NCI-H2196 (cell line): Measurements from ENCODE around the gene FAM118B.
"Not testable (repeated sequence)": the region's sequence is repeated elsewhere in the genome, so short reads cannot be mapped to it uniquely, and the experiment has no call there.

Experiments
- DNase-seq: peaks from one replicate; lab custom pipeline; 2025; ENCODE audit not compliant: unreplicated experiment; lab: John Stamatoyannopoulos, UW

The FAM118B gene

GRCh38 chr11:126308771-126309170 lies 97.2 kb downstream of the FAM118B start:
- not testable (repeated sequence) for DNase-seq

- DNase-seq: peak; percentile 82
These were observed 98.8 kb downstream of the FAM118B start for GRCh38 chr11:126310200-126310991.

GRCh38 chr11:126310992-126311310 lies 99.4 kb downstream of the FAM118B start:
- DNase-seq: no peak

GRCh38 chr11:126311401-126312291 lies 100.1 kb downstream of the FAM118B start:
- no peak for DNase-seq
